Mesodermal cell (in vitro differentiated cells): ENCODE data around the gene XIST.
"Not testable (repeated sequence)": the region's sequence is repeated elsewhere in the genome, so short reads cannot be mapped to it uniquely, and the experiment has no call there.

ENCODE experiments used
- H3K27ac ChIP-seq: 2 replicates; pipeline ENCODE4 v1.7.0; 2013; ENCODE audit warnings: mild to moderate bottlenecking, low read depth, low read length, moderate library complexity; ENCODE audit not compliant: severe bottlenecking
- H3K36me3 ChIP-seq: 2 replicates; pipeline ENCODE4 v1.7.1; 2013; ENCODE audit warnings: mild to moderate bottlenecking, low read length, moderate library complexity; ENCODE audit not compliant: control insufficient read depth, insufficient read depth
- H3K4me1 ChIP-seq: one replicate; pipeline ENCODE4 v1.7.1; 2013; ENCODE audit warnings: mild to moderate bottlenecking, low read length; ENCODE audit not compliant: insufficient read depth, control insufficient read depth, poor library complexity, severe bottlenecking
- H3K4me3 ChIP-seq: 2 replicates; pipeline ENCODE4 v1.7.0; 2013; ENCODE audit warnings: low read length, control low read depth, mild to moderate bottlenecking; ENCODE audit not compliant: insufficient read depth, poor library complexity, severe bottlenecking; ENCODE audit errors: extremely low read depth
- H3K9me3 ChIP-seq: 2 replicates; pipeline ENCODE4 v1.7.1; 2013; ENCODE audit warnings: mild to moderate bottlenecking, low read length, moderate library complexity; ENCODE audit not compliant: control insufficient read depth
- WGBS, 2 experiments: methylation state at CpG; one replicate each; pipeline ENCODE4 v1.1.5; 2013; ENCODE audit warnings: missing lambda C conversion rate in 2 of 2; ENCODE audit not compliant: insufficient coverage in 2 of 2; 5-methylcytosine and 5-hydroxymethylcytosine counted together

Gene XIST

GRCh38 chrX:73799888-73800287, 52.6 kb downstream of the XIST start:
- no peaks in the 10 kb centered on the region for H3K4me1 ChIP-seq
- no peak overlapping the region for H3K4me3 ChIP-seq
- H3K9me3 ChIP-seq: no peaks in the 10 kb centered on the region
- no peaks in the 10 kb centered on the region for H3K36me3 ChIP-seq
- no peak overlapping the region for H3K27ac ChIP-seq
- WGBS, 2 experiments: 60% methylated on average over 1 of the region's 3 CpGs; no CpG with 5 or more reads in 1 of the 2 experiments

GRCh38 chrX:73792511-73792910, 60.0 kb downstream of the XIST start:
- not testable (repeated sequence) for H3K4me1 ChIP-seq, H3K9me3 ChIP-seq, H3K36me3 ChIP-seq, H3K4me3 ChIP-seq, H3K27ac ChIP-seq
- no CpG with 5 or more reads among the region's 8 CpGs for WGBS, 2 experiments

- no peak overlapping the region for H3K4me3 ChIP-seq
- no peaks in the 10 kb centered on the region for H3K9me3 ChIP-seq
- no CpG with 5 or more reads among the region's 1 CpG for WGBS, 2 experiments
Observed at GRCh38 chrX:73785493-73785892, 67.0 kb downstream of the XIST start.

More at GRCh38 chrX:73785493-73785892, 67.0 kb downstream of the XIST start:
- Histone ChIP-seq H3K36me3 (no peaks in the 10 kb centered on the region), H3K27ac (no peak overlapping the region), H3K4me1 (no peaks in the 10 kb centered on the region)
